Heart left ventricle (tissue), 16 donors: ENCODE results near the gene PCGF1. TPM values are rescaled to one million over a fixed set of nuclear protein-coding genes. Genes with fewer than 3 reads are reported as not detected.
A peak's percentile ranks its signal among the peaks of the same experiment; 100 is the strongest.

Source experiments
- ATAC-seq, 4 donors: fragments of 200-7000 bp; cut with Tn5 transposase; one replicate each; pipeline ENCODE4 v1.9.1; 2020 to 2022; ENCODE audit warnings: moderate library complexity in 4 of 4, mild to moderate bottlenecking in 3 of 4, moderate number of reproducible peaks in 1 of 4
- DNase-seq, 5 donors: peaks; one replicate each; pipeline ENCODE4 v3.0.0-alpha.2; 2020
- H3K27ac ChIP-seq, 12 donors: fragments of 200-600 bp; sonication (generic) in 4 of 12; one replicate each; pipeline versions ENCODE4 v1.5.0 to v1.8.0; 2016 to 2022; ENCODE audit warnings: mild to moderate bottlenecking in 2 of 12
- H3K27me3 ChIP-seq, 9 donors: fragments of 200-600 bp; sonication (generic) in 2 of 9; one replicate each; pipeline versions ENCODE4 v1.5.1 to v1.8.0; 2016 to 2022; ENCODE audit warnings: mild to moderate bottlenecking in 3 of 9
- H3K36me3 ChIP-seq, 9 donors: fragments of 200-600 bp; sonication (generic) in 2 of 9; one replicate each; pipeline versions ENCODE4 v1.5.0 to v1.8.0; 2018 to 2022; ENCODE audit warnings: mild to moderate bottlenecking in 2 of 9
- H3K4me1 ChIP-seq, 12 donors: fragments of 200-600 bp; sonication (generic) in 4 of 12; one replicate each; pipeline versions ENCODE4 v1.5.0 to v1.8.0; 2016 to 2022; ENCODE audit warnings: mild to moderate bottlenecking in 3 of 12
- H3K4me3 ChIP-seq, 12 donors: fragments of 200-600 bp; sonication (generic) in 4 of 12; one replicate each; pipeline versions ENCODE4 v1.5.0 to v1.8.0; 2017 to 2022; ENCODE audit warnings: mild to moderate bottlenecking in 9 of 12, moderate library complexity in 4 of 12
- H3K9me3 ChIP-seq, 12 donors: fragments of 200-600 bp; sonication (generic) in 4 of 12; one replicate each; pipeline versions ENCODE4 v1.5.0 to v1.8.0; 2016 to 2022; ENCODE audit warnings: mild to moderate bottlenecking in 1 of 12
- POLR2A ChIP-seq, 2 donors: fragments of 450-650 bp; IDR thresholded peaks; one replicate each; pipeline ENCODE4 v1.6.1; 2017; ENCODE audit warnings: antibody characterized with exemption in 2 of 2, mild to moderate bottlenecking in 2 of 2, moderate library complexity in 2 of 2
- WGBS, 4 donors: extraction: QIAGEN DNeasy Blood & Tissue Kit in 2 of 4; methylation state at CpG; one replicate each; pipeline versions ENCODE4 v1.1.5 to v1.1.7; 2013 to 2018; 5-methylcytosine and 5-hydroxymethylcytosine counted together
- intact Hi-C, 10 donors: fragments of 100-400 bp; cut with DNase I; formaldehyde crosslinking; loops; one replicate each; pipeline versions ENCODE4 v1.11.1 to v1.14.2; 2022
- polyA plus RNA-seq, 2 donors: library from polyadenylated mRNA; stranded (reverse); fragments of 200-250 nt; gene quantifications; one replicate each; pipeline ENCODE4 v1.2.3, GENCODE V29; 2013
- total RNA-seq, 9 donors: library from RNA; depleted of rRNA in 2 of 9; stranded (reverse); fragments of >200 nt in 2 of 9; fragmentation: NEBNext Ultra II Directional in 3 of 9; extraction: Animal tissue kit (Norgen Biotek cat#: 25700) in 3 of 9; gene quantifications; one replicate each; pipeline versions ENCODE4 v1.1.0 to v1.2.4, GENCODE V29; 2016 to 2023
- TF ChIP-seq, protein P1 (sequence below), 12 donors: fragments of 200-600 bp; sonication (generic) in 4 of 12; IDR thresholded peaks; one replicate each; pipeline versions ENCODE4 v1.5.0 to v1.8.0; 2018 to 2022; ENCODE audit warnings: antibody characterized with exemption in 12 of 12, mild to moderate bottlenecking in 5 of 12
- donor health status: ischemic (EF 13 %, LVEDD 7.1; RV severe dilation, severe dysfunction).
- donor health status: healthy with polysubstance abuse.
- donor health status: DM: no; HTN: yes; CAD: no.
- donor health status: DM: no; HTN: no; CAD: no.
- donor health status: ischemic (EF 25% LVEDD 6.9; RV normal size, moderate dysfunction).
- donor health status: ischemic (EF 25% LVEDD 5.7; RV mildly dilated, moderate dysfunction).
- donor health status: healthy.
- donor health status: DM: yes; HTN: yes; CAD: no.
- donor health status: ischemic (EF 35%, LVEDD 5.7; RV mildly dilated, moderate dysfunction).
- donor health status: nonischemic (EF 11% LVEDD 7.7; RV severe dilation, severe dysfunction).
- donor health status: DM: yes; HTN: yes; CAD: no.
- donor health status: PGD.
- donor health status: ischemic (EF 29% LVEDD 5.4; RV normal size, mild dysfunction).
- donor health status: nonischemic (EF 23%, LVEDD 6.1; RV moderate dilation, normal function).

The PCGF1 gene
- total and polyA plus RNA-seq, 11 donors, result 10.6 to 24.9 (median 19.2) TPM

DNA sequence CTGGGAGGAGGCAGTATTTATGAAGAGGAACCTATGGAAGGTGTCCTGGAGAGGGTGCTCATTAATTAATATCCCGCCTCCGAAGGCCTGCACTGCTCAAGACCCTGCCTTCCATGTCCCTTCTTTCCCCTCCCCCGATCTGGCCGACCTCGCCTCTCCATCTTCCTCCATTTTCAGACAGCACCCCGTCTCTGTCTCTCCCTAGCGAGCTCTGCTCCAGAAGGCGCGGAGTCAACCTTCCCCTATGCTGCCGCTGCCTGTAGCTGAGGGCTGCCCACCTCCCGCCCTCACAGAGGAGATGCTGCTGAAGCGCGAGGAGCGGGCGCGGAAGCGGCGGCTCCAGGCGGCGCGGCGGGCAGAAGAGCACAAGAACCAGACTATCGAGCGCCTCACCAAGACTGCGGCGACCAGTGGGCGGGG is 50.4 kb downstream of the PCGF1 start:
- Histone ChIP-seq H3K4me3 (peak overlapping the region; percentile 50 to 83 (median 70)), H3K36me3 (peaks cover 0 to 20% (median 10%) of the 10 kb centered on the region in 9 donors), H3K27me3 (no peaks in the 10 kb centered on the region), H3K9me3 (no peaks in the 10 kb centered on the region), H3K27ac (peak overlapping the region; percentile 84 to 98 (median 95)), H3K4me1 (peaks cover 5 to 40% (median 32%) of the 10 kb centered on the region in 12 donors)
- intact Hi-C loops, result loop anchor here in 1 of 10 donors (5.0 kb wide), 1 partner anchor 40 kb away; no protein-coding TSS in a partner anchor
- TF ChIP-seq, protein P1, sequence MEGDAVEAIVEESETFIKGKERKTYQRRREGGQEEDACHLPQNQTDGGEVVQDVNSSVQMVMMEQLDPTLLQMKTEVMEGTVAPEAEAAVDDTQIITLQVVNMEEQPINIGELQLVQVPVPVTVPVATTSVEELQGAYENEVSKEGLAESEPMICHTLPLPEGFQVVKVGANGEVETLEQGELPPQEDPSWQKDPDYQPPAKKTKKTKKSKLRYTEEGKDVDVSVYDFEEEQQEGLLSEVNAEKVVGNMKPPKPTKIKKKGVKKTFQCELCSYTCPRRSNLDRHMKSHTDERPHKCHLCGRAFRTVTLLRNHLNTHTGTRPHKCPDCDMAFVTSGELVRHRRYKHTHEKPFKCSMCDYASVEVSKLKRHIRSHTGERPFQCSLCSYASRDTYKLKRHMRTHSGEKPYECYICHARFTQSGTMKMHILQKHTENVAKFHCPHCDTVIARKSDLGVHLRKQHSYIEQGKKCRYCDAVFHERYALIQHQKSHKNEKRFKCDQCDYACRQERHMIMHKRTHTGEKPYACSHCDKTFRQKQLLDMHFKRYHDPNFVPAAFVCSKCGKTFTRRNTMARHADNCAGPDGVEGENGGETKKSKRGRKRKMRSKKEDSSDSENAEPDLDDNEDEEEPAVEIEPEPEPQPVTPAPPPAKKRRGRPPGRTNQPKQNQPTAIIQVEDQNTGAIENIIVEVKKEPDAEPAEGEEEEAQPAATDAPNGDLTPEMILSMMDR (IDR thresholded peaks at IDR 0.05), result no peak
- no peak for TF ChIP-seq POLR2A (IDR thresholded peaks at IDR 0.05)
- DNase-seq (no peak), ATAC-seq (no peak)
- 1 to 5% (median 3%) methylated on average over 16 to 27 of the region's 27 CpGs for WGBS, 4 donors

Other genes with a start within 250 kb of the PCGF1 start
- 1 to 10 TPM in 7 of 9 donors, under 1 TPM in 2; 0.36 to 4.1 (median 1.6) TPM for gene SLC4A5, start 164.3 kb downstream of the PCGF1 start, total RNA-seq
- gene SLC4A5, start 164.3 kb downstream of the PCGF1 start, polyA plus RNA-seq, result 1 to 10 TPM in 1 of 2 donors, under 1 TPM in 1; 0.72 to 1.2 TPM
- gene DCTN1, start 127.4 kb downstream of the PCGF1 start, total RNA-seq, result 100 to 1,000 TPM; 129 to 376 (median 211) TPM
- gene DCTN1, start 127.4 kb downstream of the PCGF1 start, polyA plus RNA-seq, result 100 to 1,000 TPM; 149 to 171 TPM
- gene C2orf81, start 86.1 kb downstream of the PCGF1 start, total RNA-seq, result 1 to 10 TPM in 3 of 9 donors, under 1 TPM in 6; 0.48 to 2.3 (median 0.85) TPM
- 1 to 10 TPM in 1 of 2 donors, under 1 TPM in 1; 0.91 to 1.1 TPM for gene C2orf81, start 86.1 kb downstream of the PCGF1 start, polyA plus RNA-seq
- 1 to 10 TPM; 1.5 to 5.1 (median 3.0) TPM for gene WDR54, start 86.0 kb downstream of the PCGF1 start, total RNA-seq
- 1 to 10 TPM; 1.4 to 6.5 TPM for gene WDR54, start 86.0 kb downstream of the PCGF1 start, polyA plus RNA-seq
- 10 to 100 TPM; 10.9 to 19.6 (median 15.3) TPM for gene RTKN, start 65.8 kb downstream of the PCGF1 start, total RNA-seq
- 10 to 100 TPM; 18.0 to 27.6 TPM for gene RTKN, start 65.8 kb downstream of the PCGF1 start, polyA plus RNA-seq
- 10 to 100 TPM; 11.7 to 29.2 (median 21.3) TPM for gene INO80B, start 52.6 kb downstream of the PCGF1 start, total RNA-seq
- 10 to 100 TPM; 26.1 to 28.5 TPM for gene INO80B, start 52.6 kb downstream of the PCGF1 start, polyA plus RNA-seq
- 10 to 100 TPM; 32.7 to 58.4 (median 42.4) TPM for gene WBP1, start 49.3 kb downstream of the PCGF1 start, total RNA-seq
- 10 to 100 TPM; 29.0 to 44.2 TPM for gene WBP1, start 49.3 kb downstream of the PCGF1 start, polyA plus RNA-seq
- 10 to 100 TPM; 17.3 to 31.9 (median 22.8) TPM for gene MOGS, start 42.3 kb downstream of the PCGF1 start, total RNA-seq
- gene MOGS, start 42.3 kb downstream of the PCGF1 start, polyA plus RNA-seq, result 10 to 100 TPM; 15.8 to 34.4 TPM
- 100 to 1,000 TPM in 7 of 9 donors, 10 to 100 TPM in 2; 64.9 to 180 (median 140) TPM for gene MRPL53, start 35.0 kb downstream of the PCGF1 start, total RNA-seq
- gene MRPL53, start 35.0 kb downstream of the PCGF1 start, polyA plus RNA-seq, result 100 to 1,000 TPM in 1 of 2 donors, 10 to 100 TPM in 1; 77.6 to 128 TPM
- gene CCDC142, start 24.7 kb downstream of the PCGF1 start, total RNA-seq, result 10 to 100 TPM in 1 of 9 donors, 1 to 10 TPM in 8; 4.4 to 13.4 (median 7.1) TPM
- gene CCDC142, start 24.7 kb downstream of the PCGF1 start, polyA plus RNA-seq, result 1 to 10 TPM; 5.8 to 6.4 TPM
- 10 to 100 TPM in 4 of 9 donors, 1 to 10 TPM in 5; 7.1 to 14.2 (median 10.0) TPM for gene TTC31, start 24.6 kb downstream of the PCGF1 start, total RNA-seq
- gene TTC31, start 24.6 kb downstream of the PCGF1 start, polyA plus RNA-seq, result 10 to 100 TPM in 1 of 2 donors, 1 to 10 TPM in 1; 8.8 to 13.2 TPM
- gene LBX2, start 8.1 kb downstream of the PCGF1 start, total RNA-seq, result 1 to 10 TPM in 2 of 9 donors, under 1 TPM in 5, not detected in 2; 0.14 to 1.7 (median 0.72) TPM
- under 1 TPM; 0.27 to 0.67 TPM for gene LBX2, start 8.1 kb downstream of the PCGF1 start, polyA plus RNA-seq
- not detected for gene TLX2, start 6.8 kb upstream of the PCGF1 start, total RNA-seq
- not detected for gene TLX2, start 6.8 kb upstream of the PCGF1 start, polyA plus RNA-seq
- not detected for gene DQX1, start 18.5 kb upstream of the PCGF1 start, total RNA-seq
- not detected for gene DQX1, start 18.5 kb upstream of the PCGF1 start, polyA plus RNA-seq
- gene AUP1, start 22.0 kb upstream of the PCGF1 start, total RNA-seq, result 10 to 100 TPM; 33.6 to 74.5 (median 49.8) TPM
- 100 to 1,000 TPM in 1 of 2 donors, 10 to 100 TPM in 1; 77.9 to 168 TPM for gene AUP1, start 22.0 kb upstream of the PCGF1 start, polyA plus RNA-seq
- 10 to 100 TPM; 23.6 to 32.0 (median 24.8) TPM for gene HTRA2, start 22.2 kb upstream of the PCGF1 start, total RNA-seq
- 10 to 100 TPM; 24.5 to 45.4 TPM for gene HTRA2, start 22.2 kb upstream of the PCGF1 start, polyA plus RNA-seq
- 1 to 10 TPM; 1.6 to 8.7 (median 3.0) TPM for gene LOXL3, start 46.2 kb upstream of the PCGF1 start, total RNA-seq
- 1 to 10 TPM; 1.5 to 3.5 TPM for gene LOXL3, start 46.2 kb upstream of the PCGF1 start, polyA plus RNA-seq
- gene DOK1, start 47.0 kb upstream of the PCGF1 start, total RNA-seq, result 10 to 100 TPM in 1 of 9 donors, 1 to 10 TPM in 8; 2.6 to 11.6 (median 4.8) TPM
- 1 to 10 TPM; 2.4 to 6.0 TPM for gene DOK1, start 47.0 kb upstream of the PCGF1 start, polyA plus RNA-seq
- gene M1AP, start 140.6 kb upstream of the PCGF1 start, total RNA-seq, result under 1 TPM in 3 of 9 donors, not detected in 6; 0.21 to 0.88 (median 0.79) TPM
- under 1 TPM; 0.07 to 0.08 TPM for gene M1AP, start 140.6 kb upstream of the PCGF1 start, polyA plus RNA-seq
- 1 to 10 TPM; 2.2 to 4.9 (median 3.5) TPM for gene SEMA4F, start 146.6 kb upstream of the PCGF1 start, total RNA-seq
- 1 to 10 TPM in 1 of 2 donors, under 1 TPM in 1; 0.95 to 2.8 TPM for gene SEMA4F, start 146.6 kb upstream of the PCGF1 start, polyA plus RNA-seq